ENCODE results near the gene PLEKHO2. TPM values are rescaled to one million over a fixed set of nuclear protein-coding genes. Genes with fewer than 3 reads are reported as not detected.

PLEKHO2 gene
- polyA plus RNA-seq, 1 of the 3 experiments (the other 2 are of a cell fraction) = 7.8 TPM

GRCh38 chr15:64803526-64803925 lies 38.2 kb upstream of the PLEKHO2 start:
- no peak overlapping the region for H3K4me3 ChIP-seq (ENCODE audit: low read depth in 2 of 2, low read length in 1 of 2)
- H3K9ac ChIP-seq = no peak overlapping the region
- H3K9me2 ChIP-seq = no peaks in the 10 kb centered on the region
- DNase-seq = no peak
- no peaks in the 10 kb centered on the region for H3K27me3 ChIP-seq (ENCODE audit: insufficient read depth)
- H3F3A ChIP-seq (replicated peaks; ENCODE audit: insufficient read depth) = no peaks in the 10 kb centered on the region
- H3K36me3 ChIP-seq (replicated peaks in 1 of 2; ENCODE audit: control insufficient read depth in 1 of 2, insufficient read depth in 2 of 2, low read length in 1 of 2) = no peaks in the 10 kb centered on the region
- no peak overlapping the region for H3K4me2 ChIP-seq
- WGBS (ENCODE audit: low lambda C conversion rate) = 86% methylated on average over 1 of the region's 1 CpG
- H3K9me3 ChIP-seq = no peaks in the 10 kb centered on the region
- H3K4me1 ChIP-seq (ENCODE audit: control insufficient read depth in 1 of 2, insufficient read depth in 2 of 2, low read depth in 1 of 2, low read length in 1 of 2) = peaks cover 0 to 10% of the 10 kb centered on the region in 2 experiments; a peak in 1 of 4 replicates
- TF ChIP-seq PBX3 (IDR thresholded peaks at IDR 0.05) (no peak), SIN3A (IDR thresholded peaks at IDR 0.05; ENCODE audit: borderline replicate concordance, low read depth, low read length) (no peak), FOXJ3 (CRISPR knock-in tag; IDR thresholded peaks at IDR 0.05) (no peak), CTCF (IDR thresholded peaks at IDR 0.05) (no peak), REST (IDR thresholded peaks at IDR 0.05; ENCODE audit: low read depth, low read length) (no peak), FOSL2 (IDR thresholded peaks at IDR 0.05; ENCODE audit: borderline replicate concordance, low read depth) (no peak), JUND (IDR thresholded peaks at IDR 0.05) (no peak), USF2 (IDR thresholded peaks at IDR 0.05; ENCODE audit: borderline replicate concordance, low read depth, low read length) (no peak), TAF1 (IDR thresholded peaks at IDR 0.05; ENCODE audit: borderline replicate concordance, low read depth, low read length) (no peak), GATA2 (CRISPR knock-in tag; IDR thresholded peaks at IDR 0.05) (no peak), ZBTB33 (IDR thresholded peaks at IDR 0.05; ENCODE audit: borderline replicate concordance, low read depth) (no peak), GABPA (IDR thresholded peaks at IDR 0.05; ENCODE audit: low read depth) (no peak), CHD2 (IDR thresholded peaks at IDR 0.05; ENCODE audit: low read length, partially characterized antibody) (no peak), MEF2A (IDR thresholded peaks at IDR 0.05; ENCODE audit: borderline replicate concordance, low read depth) (no peak), TCF12 (IDR thresholded peaks at IDR 0.05) (no peak)
- ChIA-PET POLR2A (no interaction called here), CTCF (interaction anchor here (1.0 to 4.2 kb wide), 4 partner anchors 40 to 76 kb away, joined by 3 to 29 read pairs (median 11); no protein-coding TSS in a partner anchor)
- H2AFZ ChIP-seq (ENCODE audit: low read depth) = no peak overlapping the region
- H3K27ac ChIP-seq (ENCODE audit: low read depth in 2 of 2, low read length in 1 of 2) = no peak overlapping the region
- H3K79me2 ChIP-seq (ENCODE audit: insufficient read depth) = no peaks in the 10 kb centered on the region
- no peaks in the 10 kb centered on the region for H4K20me1 ChIP-seq (ENCODE audit: insufficient read depth)
